BE2C (cell line): ENCODE measurements around the gene C22orf39.

ENCODE experiments used
- DNase-seq: peaks from one replicate; pipeline ENCODE4 v3.0.0-alpha.2; 2020
- H3K27me3 ChIP-seq: fragments of 250-450 bp; sonication (Bioruptor Pico); 2 replicates; pipeline ENCODE4 v1.5.1; 2020; ENCODE audit warnings: mild to moderate bottlenecking
- H3K36me3 ChIP-seq: fragments of 250-450 bp; sonication (Bioruptor Pico); 2 replicates; pipeline ENCODE4 v1.5.1; 2020; ENCODE audit warnings: mild to moderate bottlenecking
- H3K4me1 ChIP-seq: fragments of 250-450 bp; sonication (Bioruptor Pico); 2 replicates; pipeline ENCODE4 v1.5.1; 2020
- H3K4me3 ChIP-seq: 2 replicates; pipeline ENCODE4 v1.5.1; 2011; ENCODE audit warnings: low read depth, low read length
- H3K9me3 ChIP-seq: fragments of 250-450 bp; sonication (Bioruptor Pico); 2 replicates; pipeline ENCODE4 v1.5.1; 2020
- CTCF ChIP-seq: IDR thresholded peaks from 2 replicates; pipeline ENCODE4 v1.5.1; 2012; ENCODE audit warnings: mild to moderate bottlenecking, low read depth, low read length

The C22orf39 gene

GRCh38 chr22:19478045-19478900, 30.8 kb upstream of the C22orf39 start:
- TF ChIP-seq CTCF: no peak
- Histone ChIP-seq H3K4me1 (no peaks in the 10 kb centered on the region), H3K36me3 (peaks cover 28% of the 10 kb centered on the region), H3K4me3 (peak overlapping the region; percentile 82), H3K27me3 (no peaks in the 10 kb centered on the region), H3K9me3 (no peaks in the 10 kb centered on the region)
- DNase-seq: no peak

- peak; percentile 19 for TF ChIP-seq CTCF
- DNase-seq: no peak
- Histone ChIP-seq H3K4me3 (peak overlapping the region; percentile 82), H3K27me3 (no peaks in the 10 kb centered on the region), H3K9me3 (no peaks in the 10 kb centered on the region), H3K4me1 (no peaks in the 10 kb centered on the region), H3K36me3 (peaks cover 33% of the 10 kb centered on the region)
Observed at GRCh38 chr22:19477321-19478044, 30.0 kb upstream of the C22orf39 start.

GRCh38 chr22:19476023-19476422, 28.5 kb upstream of the C22orf39 start:
- H3K36me3 ChIP-seq: peaks cover 29% of the 10 kb centered on the region
- H3K27me3 ChIP-seq: no peaks in the 10 kb centered on the region
- no peaks in the 10 kb centered on the region for H3K4me1 ChIP-seq
- no peak for DNase-seq
- H3K4me3 ChIP-seq: no peak overlapping the region
- TF ChIP-seq CTCF: no peak
- H3K9me3 ChIP-seq: no peaks in the 10 kb centered on the region

- H3K36me3 ChIP-seq: peaks cover 45% of the 10 kb centered on the region
- H3K27me3 ChIP-seq: no peaks in the 10 kb centered on the region
- H3K4me3 ChIP-seq: no peak overlapping the region
- DNase-seq: no peak
- no peaks in the 10 kb centered on the region for H3K4me1 ChIP-seq
- peak; percentile 10; the same call in 1 of the 2 replicates for TF ChIP-seq CTCF
- H3K9me3 ChIP-seq: no peaks in the 10 kb centered on the region
Observed at GRCh38 chr22:19473578-19473977, 26.1 kb upstream of the C22orf39 start.

GRCh38 chr22:19472233-19472632, 24.7 kb upstream of the C22orf39 start:
- no peaks in the 10 kb centered on the region for H3K27me3 ChIP-seq
- no peak for DNase-seq
- TF ChIP-seq CTCF: no peak
- H3K4me3 ChIP-seq: no peak overlapping the region
- no peaks in the 10 kb centered on the region for H3K4me1 ChIP-seq
- H3K36me3 ChIP-seq: peaks cover 55% of the 10 kb centered on the region
- no peaks in the 10 kb centered on the region for H3K9me3 ChIP-seq

- H3K4me1 ChIP-seq: no peaks in the 10 kb centered on the region
- no peaks in the 10 kb centered on the region for H3K9me3 ChIP-seq
- no peak for TF ChIP-seq CTCF
- H3K4me3 ChIP-seq: no peak overlapping the region
- no peaks in the 10 kb centered on the region for H3K27me3 ChIP-seq
- no peak for DNase-seq
- H3K36me3 ChIP-seq: peaks cover 60% of the 10 kb centered on the region
Observed at GRCh38 chr22:19471572-19471971, 24.1 kb upstream of the C22orf39 start.
